SHP77 (cell line): ENCODE data around the gene PPM1M.
A peak's percentile ranks its signal among the peaks of the same experiment; 100 is the strongest.

Experiments
- DNase-seq, 2 experiments: peaks; one replicate each; lab custom pipeline; 2025; lab: John Stamatoyannopoulos, UW

PPM1M gene

GRCh38 chr3:52230889-52231499, 14.6 kb upstream of the PPM1M start:
- no peak for DNase-seq

- DNase-seq = peak; percentile 28 to 64
Observed at GRCh38 chr3:52231502-52232278, 13.9 kb upstream of the PPM1M start.

DNA sequence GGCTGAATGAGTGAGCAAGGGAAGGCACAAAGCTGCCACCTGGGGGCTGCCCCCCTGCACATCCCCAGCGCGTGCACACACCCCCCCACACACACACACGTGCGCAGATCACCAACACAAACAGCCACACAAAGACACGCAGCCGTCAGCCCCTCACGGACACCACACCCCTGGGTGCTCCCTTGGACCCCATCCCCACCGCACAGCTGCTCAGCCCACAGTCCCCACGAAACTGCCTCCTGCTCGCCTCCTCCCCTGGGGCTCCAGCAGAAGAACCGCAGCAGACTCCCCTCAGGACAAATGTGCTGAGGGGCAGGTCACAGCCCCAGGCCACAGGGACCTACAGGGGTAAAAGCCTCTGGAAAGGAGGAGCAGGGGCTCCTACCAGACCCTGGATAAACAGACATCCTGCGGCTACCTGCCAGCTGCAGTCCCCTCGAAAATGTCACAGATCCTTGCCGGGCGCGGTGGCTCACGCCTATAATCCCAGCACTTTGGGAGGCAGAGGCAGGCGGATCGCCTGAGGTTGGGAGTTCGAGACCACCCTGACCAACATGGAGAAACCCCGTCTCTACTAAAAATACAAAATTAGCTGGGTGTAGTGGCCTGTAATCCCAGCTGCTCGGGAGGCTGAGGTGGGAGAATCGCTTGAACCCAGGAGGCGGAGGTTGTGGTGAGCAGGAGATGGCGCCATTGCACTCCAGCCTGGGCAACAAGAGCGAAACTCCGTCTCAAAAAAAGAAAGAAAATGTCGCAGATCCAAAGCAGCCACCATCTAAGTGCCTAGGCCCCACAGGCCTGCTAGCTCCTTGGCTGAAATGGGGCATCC, 13.1 kb upstream of the PPM1M start:
- DNase-seq = no peak

DNA sequence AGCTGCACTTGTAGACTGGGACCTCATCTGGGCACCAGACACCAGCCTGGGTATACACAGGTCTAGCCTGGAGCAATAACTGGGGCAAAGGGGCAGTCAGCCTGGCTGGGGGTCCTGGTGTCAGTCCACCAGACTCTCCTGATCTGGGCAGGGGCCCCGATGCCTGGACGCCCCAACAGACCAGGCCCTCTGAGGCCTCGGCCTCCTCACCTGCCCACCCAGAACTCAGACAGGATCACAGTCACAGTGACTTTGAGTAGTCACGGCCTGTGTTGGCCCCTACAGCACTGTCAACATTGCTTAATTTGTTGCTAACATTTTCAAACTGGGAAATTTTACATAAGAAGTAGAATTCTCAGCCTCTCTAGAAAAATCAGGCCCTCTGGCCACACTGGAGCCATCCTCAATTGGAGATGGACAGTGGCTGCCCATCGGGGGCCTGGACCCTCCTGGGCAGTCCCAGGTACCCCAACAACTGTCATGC, 12.4 kb upstream of the PPM1M start:
- no peak for DNase-seq

DNA sequence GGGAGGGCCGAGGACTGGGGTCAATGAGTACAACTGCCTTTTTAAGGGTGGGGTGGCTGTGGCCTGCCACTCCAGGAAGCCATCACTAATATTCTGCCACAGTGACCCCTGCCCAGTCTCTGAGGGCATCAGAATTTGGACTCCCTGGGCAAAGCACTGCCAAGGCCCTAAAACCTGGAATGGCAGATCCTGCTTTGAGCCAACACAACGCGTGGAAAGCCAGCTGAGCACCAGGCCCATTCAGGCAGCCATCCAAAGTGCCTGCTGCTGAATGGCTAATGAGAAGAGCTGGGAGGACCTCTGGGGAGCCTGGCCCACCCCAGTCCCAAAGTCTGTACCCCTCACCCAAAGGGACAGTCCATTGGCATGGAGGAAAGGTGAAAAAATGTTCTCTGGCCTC, 11.6 kb upstream of the PPM1M start:
- no peak for DNase-seq

DNA sequence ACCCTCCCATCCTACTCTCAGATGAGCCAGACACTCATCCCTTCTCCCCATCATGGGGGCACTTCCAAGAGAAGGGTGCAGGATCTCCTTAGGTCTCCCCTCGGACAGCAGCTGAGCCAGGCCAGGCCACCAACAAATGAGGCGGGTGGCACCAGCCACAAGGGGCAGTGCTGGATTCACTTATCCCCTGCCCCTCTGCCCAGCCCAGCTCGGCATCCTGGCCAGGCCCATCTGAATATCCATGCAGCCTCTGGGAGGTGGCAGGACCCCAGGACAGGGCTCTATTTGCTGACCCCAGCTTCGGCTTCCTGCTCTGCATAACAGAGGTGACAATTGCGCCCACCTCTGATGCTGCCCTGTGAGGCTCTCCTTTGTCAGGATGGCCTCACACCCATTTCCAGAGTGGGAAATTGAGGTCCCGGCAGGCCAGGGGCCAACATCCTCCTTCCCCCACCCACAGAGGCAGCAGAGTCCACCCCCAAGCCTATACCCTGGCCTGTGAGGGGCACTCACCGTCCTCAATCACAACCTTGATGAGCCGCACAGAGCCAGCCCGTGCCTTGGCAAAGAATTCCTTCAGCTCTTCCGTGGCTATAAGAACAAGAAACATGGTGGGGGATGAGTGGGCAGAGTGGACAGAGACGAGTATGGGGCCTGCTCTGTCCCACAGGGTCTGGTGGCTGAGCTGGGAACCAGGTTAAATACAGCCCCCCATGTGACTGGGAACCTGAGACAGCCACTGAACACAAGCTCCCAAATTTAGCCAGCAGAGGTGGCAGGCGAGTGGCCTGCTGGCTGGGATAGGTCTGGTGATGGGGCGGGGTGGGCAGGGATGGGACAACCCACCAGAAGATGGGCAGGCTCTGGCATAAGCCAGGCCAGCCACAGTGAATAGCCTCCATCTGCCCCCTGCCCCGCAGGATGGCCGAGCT, 10.8 kb upstream of the PPM1M start:
- no peak for DNase-seq

DNA sequence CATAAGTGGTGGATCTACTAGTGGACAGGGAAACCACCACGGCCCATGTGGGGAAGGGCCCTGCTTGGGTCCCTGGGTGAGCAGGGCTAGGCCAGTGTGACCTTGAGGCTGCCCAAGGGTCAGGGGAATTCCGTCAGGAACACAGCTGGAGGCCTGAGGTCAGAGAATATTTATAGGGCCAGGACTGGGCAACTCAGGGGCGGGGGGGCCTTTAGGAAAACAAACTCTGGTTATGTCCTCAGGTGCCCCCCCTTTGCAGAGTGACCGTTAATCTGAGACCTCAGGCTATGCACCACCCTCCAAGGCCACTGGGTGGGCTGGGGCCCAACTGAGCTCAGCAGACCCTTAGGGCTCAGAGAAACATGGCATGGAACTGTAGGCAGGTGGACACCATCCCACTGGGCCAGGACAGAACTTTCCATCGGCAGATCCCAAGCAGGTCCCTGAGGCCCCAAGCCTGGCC, 9.1 kb upstream of the PPM1M start:
- DNase-seq = no peak

DNA sequence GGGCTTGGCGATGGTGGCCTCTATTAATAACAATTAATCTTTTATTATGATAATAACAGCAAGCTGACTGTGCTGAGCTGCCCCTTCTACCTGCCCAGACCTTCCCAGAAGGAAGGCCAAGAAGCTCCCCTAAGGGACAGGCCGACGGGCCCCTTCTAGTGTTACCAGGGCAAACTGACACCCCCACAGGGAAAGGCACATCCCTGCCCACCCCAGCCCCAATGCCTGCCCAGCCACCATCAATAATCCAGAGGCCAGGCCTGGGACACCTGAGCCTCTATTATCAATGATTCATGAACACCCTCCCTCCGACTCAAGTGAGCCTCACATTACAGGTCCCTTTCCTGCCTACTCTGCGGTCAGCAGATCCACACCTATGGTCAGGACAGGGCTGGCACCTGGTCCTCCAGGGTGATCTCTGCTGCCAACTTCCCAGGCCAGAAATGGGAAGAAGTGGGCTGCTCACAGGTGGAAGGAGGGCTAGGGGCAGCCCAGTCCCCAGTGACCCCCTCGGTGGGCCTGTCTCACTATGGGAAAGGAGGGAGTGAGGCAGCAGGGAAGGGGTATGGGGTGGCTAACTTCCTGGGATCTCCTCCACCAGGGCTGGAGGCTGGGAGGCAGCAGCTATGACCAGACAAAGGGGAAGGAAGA, 8.4 kb upstream of the PPM1M start:
- DNase-seq = no peak

GRCh38 chr3:52237657-52238172, 7.8 kb upstream of the PPM1M start:
- no peak for DNase-seq

- DNase-seq = no peak
Observed at GRCh38 chr3:52238193-52238760, 7.3 kb upstream of the PPM1M start.

- peak; percentile 21 to 67 for DNase-seq
Observed at GRCh38 chr3:52238761-52239701, 6.5 kb upstream of the PPM1M start, which contains the start of gene TWF2. TWF2 (minus strand) TSS chr3:52239158; CDS start chr3:52239016, 142 bp downstream.

DNA sequence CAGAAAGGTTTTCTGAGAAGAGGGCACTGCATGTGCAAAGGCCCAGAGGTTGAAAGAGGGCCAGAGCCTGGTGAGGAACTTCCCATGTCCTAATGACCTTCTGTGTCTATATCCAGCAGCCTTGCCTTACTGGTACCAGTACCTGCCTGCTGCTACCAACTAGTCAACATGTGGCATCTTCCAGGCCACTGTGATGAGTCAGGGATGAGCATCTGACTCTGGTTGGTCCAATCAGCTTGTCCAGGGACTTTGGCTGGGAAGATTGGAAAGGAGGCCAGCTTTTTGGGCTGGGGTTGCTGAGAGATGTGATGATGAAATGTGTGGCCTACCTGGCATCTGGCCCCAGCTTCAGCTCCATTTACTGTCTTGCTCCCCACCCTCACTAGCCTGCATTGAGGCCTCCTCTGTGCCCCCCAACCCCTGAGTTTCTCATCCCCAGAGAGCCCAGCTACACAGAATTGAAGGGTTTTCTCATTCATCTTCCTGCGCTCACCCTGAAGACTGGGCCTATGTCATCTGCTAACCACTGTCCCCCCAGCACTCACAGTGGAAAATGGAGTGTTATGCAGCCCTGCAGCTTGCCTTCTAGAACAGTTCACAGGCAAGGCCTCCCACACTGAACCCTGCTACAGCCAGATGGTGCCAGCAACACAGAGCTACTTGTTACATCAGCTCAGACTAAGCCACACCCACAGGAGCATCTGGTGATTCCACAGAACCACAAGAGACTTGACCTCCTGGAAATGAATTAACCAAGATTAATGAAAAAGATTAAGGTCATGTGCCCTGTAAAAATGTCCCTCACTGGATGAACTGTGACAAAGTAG, 5.3 kb upstream of the PPM1M start:
- peak; percentile 60 to 82 for DNase-seq

GRCh38 chr3:52240886-52241370, 4.6 kb upstream of the PPM1M start:
- no peak for DNase-seq

DNA sequence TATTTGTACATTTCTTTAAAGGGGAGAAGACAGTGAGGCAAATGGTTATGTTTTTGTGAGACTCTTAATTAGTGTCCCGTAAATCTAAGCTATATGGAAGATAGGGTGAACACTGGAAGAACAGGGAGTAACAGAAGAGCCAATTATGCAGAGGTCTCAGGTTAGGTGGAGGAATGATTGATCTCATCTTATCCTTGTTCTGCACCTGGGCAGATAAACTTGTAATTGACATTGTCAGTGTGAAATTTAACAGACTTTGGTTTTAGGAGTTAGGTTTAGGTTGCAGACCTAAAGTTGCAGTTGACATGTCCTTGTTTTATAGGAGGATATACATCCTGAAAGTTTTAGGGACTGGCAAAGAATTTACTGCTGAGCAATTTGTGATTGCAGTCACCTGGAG, 3.5 kb upstream of the PPM1M start:
- no peak for DNase-seq

DNA sequence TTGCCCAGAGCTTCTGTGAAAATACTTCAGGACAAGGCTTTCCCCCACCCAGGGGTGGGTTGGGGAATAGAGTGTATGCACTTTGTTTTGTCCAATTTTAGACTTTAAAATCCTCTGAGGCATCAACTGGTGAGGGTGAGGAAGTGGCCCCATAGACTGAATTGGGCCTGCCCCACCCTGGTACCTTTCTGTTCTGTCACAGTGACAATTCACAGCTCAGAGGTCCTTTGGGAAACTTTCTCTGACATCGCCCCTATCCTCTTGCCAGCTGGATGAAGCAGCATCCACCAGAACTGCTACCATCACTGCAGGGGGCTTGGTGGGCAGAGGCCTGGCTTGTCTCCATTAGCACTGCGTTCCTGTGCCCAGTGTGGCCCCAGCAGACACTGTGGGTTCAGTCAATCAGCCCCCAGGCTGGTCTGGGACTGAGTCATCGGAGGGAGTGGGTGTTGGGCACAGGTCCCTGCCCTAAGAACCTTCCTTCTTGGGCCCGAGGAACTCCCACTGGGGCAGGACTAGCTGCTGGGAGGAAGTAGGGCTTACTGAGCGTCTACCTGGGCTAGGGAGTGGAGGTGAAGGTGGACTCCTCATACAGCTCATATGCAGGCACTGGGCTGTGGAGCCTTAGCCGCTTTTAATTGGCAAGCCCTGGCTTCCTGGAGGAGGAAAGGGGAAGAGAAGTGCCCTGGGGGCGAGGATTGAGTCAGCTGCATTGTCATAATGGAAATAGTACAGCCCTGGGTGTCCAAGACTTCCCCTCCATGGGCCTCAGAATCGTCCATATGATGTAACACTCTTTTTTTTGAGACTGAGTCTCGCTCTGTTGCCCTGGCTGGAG, 1.5 kb upstream of the PPM1M start:
- DNase-seq = no peak

DNA sequence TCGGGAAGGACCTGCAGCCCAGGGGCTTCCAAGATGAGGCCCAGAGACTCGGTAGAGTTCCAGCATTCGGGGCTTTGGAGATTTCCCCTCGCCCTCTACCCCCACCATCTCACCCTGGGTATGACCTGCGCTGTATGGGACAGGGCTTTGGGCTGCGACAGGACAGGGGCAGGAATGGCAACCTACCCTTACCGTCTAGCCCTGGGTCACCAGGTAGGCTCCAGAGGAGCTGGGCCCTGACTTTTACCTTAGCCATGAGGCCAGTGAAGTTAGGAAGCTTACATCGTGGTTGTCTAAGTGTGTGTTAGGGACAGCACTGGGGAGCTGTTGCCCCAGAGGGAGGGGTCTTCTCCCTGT, 683 bp downstream of the PPM1M start:
- DNase-seq = no peak

- DNase-seq = no peak
Observed at GRCh38 chr3:52246728-52247408, 1.3 kb downstream of the PPM1M start.
